ENCODE data around the gene ZNF776.

Gene ZNF776

DNA sequence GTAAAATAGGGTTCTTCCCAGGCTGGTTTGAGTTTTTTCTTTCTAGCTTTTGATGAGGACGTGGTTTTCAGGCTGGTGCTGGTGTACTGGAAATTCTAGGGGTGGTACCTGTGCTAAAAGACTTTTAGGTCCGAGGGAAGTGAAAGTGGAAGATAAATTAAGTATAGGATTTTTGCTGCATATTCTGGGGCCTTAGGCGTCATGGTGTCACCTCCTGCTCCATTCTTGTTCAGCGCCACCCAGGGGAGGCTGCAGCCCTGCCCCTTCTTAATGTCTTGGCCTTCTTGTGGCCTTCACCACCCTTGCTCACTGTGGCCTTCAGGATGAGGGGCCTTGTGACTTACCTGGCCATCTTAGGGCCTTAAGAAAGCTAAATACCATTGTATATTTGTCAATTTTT is 55.7 kb downstream of the ZNF776 start:
- no peaks in the 10 kb centered on the region for H3K27me3 ChIP-seq (replicated peaks; ENCODE audit: control insufficient read depth, insufficient read depth, low read length, poor library complexity, severe bottlenecking)
- H3K36me3 ChIP-seq (ENCODE audit: control insufficient read depth, insufficient read depth, low read length): no peaks in the 10 kb centered on the region
- H3K4me3 ChIP-seq (ENCODE audit: insufficient read depth, low read depth, low read length, poor library complexity, severe bottlenecking): no peak overlapping the region
- no peaks in the 10 kb centered on the region for H3K9me3 ChIP-seq (ENCODE audit: control insufficient read depth, low read length)
- no peak for DNase-seq
- peaks cover 3% of the 10 kb centered on the region for H3K4me1 ChIP-seq (ENCODE audit: control insufficient read depth, insufficient read depth, low read length, poor library complexity, severe bottlenecking)
- no peak overlapping the region for H3K27ac ChIP-seq (ENCODE audit: insufficient read depth, low read length, poor library complexity, severe bottlenecking)

DNA sequence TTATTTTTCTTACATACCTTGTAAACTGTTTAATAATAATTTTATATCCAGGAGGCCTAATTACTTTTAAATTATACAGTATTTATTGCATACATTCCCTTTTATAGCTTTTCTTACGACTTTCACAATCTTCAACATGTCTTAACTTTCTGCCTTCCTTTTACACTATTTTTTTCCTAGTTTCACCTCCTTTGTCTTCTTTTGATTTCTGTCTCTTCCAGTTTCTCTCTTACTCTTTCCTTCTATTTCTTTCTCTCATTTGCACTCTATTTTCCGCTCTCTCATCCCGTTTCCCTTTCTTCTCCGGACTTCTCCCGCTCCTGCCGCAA is 56.6 kb downstream of the ZNF776 start:
- Histone ChIP-seq H3K4me1 (ENCODE audit: control insufficient read depth, insufficient read depth, low read length, poor library complexity, severe bottlenecking) (peaks cover 3% of the 10 kb centered on the region), H3K27ac (ENCODE audit: insufficient read depth, low read length, poor library complexity, severe bottlenecking) (no peak overlapping the region)

DNA sequence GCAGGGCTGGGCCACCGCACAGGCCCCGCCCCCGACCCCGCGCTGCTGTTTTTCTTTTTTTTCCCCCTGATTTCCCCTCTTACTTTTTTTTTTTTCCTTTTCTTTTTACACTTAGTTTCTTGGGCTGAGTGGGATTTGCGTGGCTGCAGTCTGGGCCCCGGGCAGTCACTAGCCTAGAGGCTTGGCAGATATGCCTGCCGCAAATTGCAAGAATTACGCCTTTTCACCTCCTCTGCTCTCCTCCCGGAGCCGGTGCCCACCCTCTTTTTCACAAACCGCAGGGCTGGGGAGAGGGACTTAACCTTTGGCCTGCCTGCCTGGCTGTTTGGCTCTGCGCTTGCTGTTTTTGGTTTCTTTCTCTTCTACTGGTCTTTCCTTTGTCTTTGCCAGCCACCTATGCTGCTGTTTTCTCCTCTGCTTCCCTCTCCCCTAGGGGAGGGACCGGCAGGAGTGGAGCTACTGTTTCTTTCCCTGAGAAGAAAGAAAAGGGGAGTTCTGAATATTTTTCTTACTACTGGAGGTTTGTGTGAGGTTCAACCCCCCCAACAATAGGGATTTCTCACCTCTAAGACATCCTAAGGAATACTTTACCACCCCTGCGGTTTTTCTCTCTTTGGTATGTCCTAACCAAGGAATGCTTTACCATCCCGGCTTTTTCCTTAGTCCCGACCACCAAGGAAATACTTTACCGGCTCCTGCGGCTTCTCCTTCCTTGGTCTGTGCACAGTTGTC is 57.1 kb downstream of the ZNF776 start:
- Histone ChIP-seq H3K27me3 (replicated peaks; ENCODE audit: control insufficient read depth, insufficient read depth, low read length, poor library complexity, severe bottlenecking) (no peaks in the 10 kb centered on the region), H3K9me3 (ENCODE audit: control insufficient read depth, low read length) (no peaks in the 10 kb centered on the region), H3K27ac (ENCODE audit: insufficient read depth, low read length, poor library complexity, severe bottlenecking) (no peak overlapping the region), H3K36me3 (ENCODE audit: control insufficient read depth, insufficient read depth, low read length) (peaks cover 13% of the 10 kb centered on the region), H3K4me1 (ENCODE audit: control insufficient read depth, insufficient read depth, low read length, poor library complexity, severe bottlenecking) (peaks cover 3% of the 10 kb centered on the region), H3K4me3 (ENCODE audit: insufficient read depth, low read depth, low read length, poor library complexity, severe bottlenecking) (no peak overlapping the region)
- no peak for DNase-seq

More for the DNA sequence above, 56.6 kb downstream of the ZNF776 start:
- Histone ChIP-seq H3K36me3 (ENCODE audit: control insufficient read depth, insufficient read depth, low read length) (peaks cover 9% of the 10 kb centered on the region), H3K9me3 (ENCODE audit: control insufficient read depth, low read length) (no peaks in the 10 kb centered on the region), H3K27me3 (replicated peaks; ENCODE audit: control insufficient read depth, insufficient read depth, low read length, poor library complexity, severe bottlenecking) (no peaks in the 10 kb centered on the region), H3K4me3 (ENCODE audit: insufficient read depth, low read depth, low read length, poor library complexity, severe bottlenecking) (no peak overlapping the region)
- DNase-seq: no peak

DNA sequence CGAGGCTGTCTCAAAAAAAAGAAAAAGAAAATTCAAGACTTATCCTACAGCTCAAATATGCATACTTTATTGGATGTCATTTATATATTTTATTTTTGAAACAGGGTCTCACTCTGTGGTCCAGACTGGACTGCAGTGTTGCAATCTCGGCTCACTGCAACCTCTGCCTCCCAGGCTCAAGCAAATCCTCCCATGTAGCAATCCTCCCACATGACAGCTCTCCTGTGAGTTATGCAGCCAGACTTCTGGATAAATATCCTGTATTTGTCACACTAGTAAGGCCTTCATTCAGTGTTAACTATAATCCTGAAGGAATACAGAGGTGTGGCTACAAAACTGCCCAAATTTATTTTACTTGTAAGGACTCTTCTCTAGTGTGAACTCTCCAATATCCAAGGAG is 60.9 kb downstream of the ZNF776 start:
- Histone ChIP-seq H3K4me3 (ENCODE audit: insufficient read depth, low read depth, low read length, poor library complexity, severe bottlenecking) (no peak overlapping the region), H3K27ac (ENCODE audit: insufficient read depth, low read length, poor library complexity, severe bottlenecking) (no peak overlapping the region), H3K36me3 (ENCODE audit: control insufficient read depth, insufficient read depth, low read length) (peaks cover 26% of the 10 kb centered on the region), H3K9me3 (ENCODE audit: control insufficient read depth, low read length) (no peaks in the 10 kb centered on the region), H3K27me3 (replicated peaks; ENCODE audit: control insufficient read depth, insufficient read depth, low read length, poor library complexity, severe bottlenecking) (no peaks in the 10 kb centered on the region), H3K4me1 (ENCODE audit: control insufficient read depth, insufficient read depth, low read length, poor library complexity, severe bottlenecking) (peaks cover 3% of the 10 kb centered on the region)
- no peak for DNase-seq

All from effector memory CD4-positive, alpha-beta T cell (primary cell).